Liver (tissue), 3 donors: ENCODE data around the gene NDFIP2.
A peak's percentile ranks its signal among the peaks of the same experiment; 100 is the strongest.

ENCODE experiments used
- FOXA1 ChIP-seq: IDR thresholded peaks from 2 replicates; pipeline ENCODE4 v1.6.1; 2016; ENCODE audit warnings: antibody characterized with exemption
- GABPA ChIP-seq, 2 donors: IDR thresholded peaks in 1 of 2; conservative IDR thresholded peaks in 1 of 2; 2 replicates each; pipeline ENCODE4 v1.6.1; 2016; ENCODE audit warnings: antibody characterized with exemption in 2 of 2, mild to moderate bottlenecking in 1 of 2, moderate library complexity in 1 of 2
- RXRA ChIP-seq, 2 donors: IDR thresholded peaks; 2 replicates each; pipeline ENCODE4 v1.6.1; 2017 to 2018; ENCODE audit warnings: antibody characterized with exemption in 2 of 2, mild to moderate bottlenecking in 1 of 2
- TAF1 ChIP-seq: conservative IDR thresholded peaks from 2 replicates; pipeline ENCODE4 v1.6.1; 2016; ENCODE audit warnings: antibody characterized with exemption, mild to moderate bottlenecking
- TF ChIP-seq, protein P1 (sequence below): fragments of 150-350 bp; IDR thresholded peaks from 2 replicates; pipeline ENCODE4 v1.5.1; 2017; ENCODE audit warnings: improper control_type of control experiment, low read depth, low read length; ENCODE audit not compliant: missing input control
- TF ChIP-seq, protein P2 (sequence below): IDR thresholded peaks from 2 replicates; pipeline ENCODE4 v1.6.1; 2016; ENCODE audit warnings: antibody characterized with exemption, mild to moderate bottlenecking
- donor health status: healthy.
- donor health status: healthy.

DNA sequence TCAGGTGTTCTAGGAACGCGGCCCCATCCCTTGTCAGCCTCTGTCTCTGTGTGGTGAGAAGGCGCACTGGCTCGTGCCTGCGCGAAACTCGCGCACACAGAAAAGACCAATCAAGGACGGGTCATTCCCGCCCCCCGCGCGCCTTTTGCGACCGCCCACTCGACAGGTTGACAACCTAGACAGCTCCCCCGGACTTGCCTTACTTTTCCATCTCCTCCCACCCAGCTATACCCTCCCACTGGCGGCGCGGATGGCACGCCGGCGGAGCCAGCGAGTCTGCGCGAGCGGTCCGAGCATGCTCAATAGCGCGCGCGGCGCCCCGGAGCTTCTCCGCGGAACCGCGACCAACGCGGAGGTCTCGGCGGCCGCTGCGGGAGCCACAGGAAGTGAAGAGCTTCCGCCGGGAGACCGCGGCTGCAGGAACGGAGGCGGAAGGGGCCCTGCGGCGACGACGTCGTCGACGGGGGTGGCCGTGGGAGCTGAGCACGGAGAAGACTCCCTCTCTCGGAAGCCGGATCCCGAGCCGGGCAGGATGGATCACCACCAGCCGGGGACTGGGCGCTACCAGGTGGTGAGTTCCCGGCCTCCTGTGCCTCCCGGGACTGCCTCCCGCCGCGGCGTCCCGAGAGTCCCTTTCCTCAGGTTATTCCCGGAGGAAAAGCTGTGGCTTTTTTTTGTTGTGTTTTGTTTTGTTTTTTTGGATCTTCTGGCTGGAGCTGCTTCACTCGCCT lies at the start of gene NDFIP2:
- TF ChIP-seq, protein P1, sequence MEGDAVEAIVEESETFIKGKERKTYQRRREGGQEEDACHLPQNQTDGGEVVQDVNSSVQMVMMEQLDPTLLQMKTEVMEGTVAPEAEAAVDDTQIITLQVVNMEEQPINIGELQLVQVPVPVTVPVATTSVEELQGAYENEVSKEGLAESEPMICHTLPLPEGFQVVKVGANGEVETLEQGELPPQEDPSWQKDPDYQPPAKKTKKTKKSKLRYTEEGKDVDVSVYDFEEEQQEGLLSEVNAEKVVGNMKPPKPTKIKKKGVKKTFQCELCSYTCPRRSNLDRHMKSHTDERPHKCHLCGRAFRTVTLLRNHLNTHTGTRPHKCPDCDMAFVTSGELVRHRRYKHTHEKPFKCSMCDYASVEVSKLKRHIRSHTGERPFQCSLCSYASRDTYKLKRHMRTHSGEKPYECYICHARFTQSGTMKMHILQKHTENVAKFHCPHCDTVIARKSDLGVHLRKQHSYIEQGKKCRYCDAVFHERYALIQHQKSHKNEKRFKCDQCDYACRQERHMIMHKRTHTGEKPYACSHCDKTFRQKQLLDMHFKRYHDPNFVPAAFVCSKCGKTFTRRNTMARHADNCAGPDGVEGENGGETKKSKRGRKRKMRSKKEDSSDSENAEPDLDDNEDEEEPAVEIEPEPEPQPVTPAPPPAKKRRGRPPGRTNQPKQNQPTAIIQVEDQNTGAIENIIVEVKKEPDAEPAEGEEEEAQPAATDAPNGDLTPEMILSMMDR = no peak
- TF ChIP-seq TAF1 (peak; percentile 83), GABPA (IDR thresholded peaks at IDR 0.05 in 1 of 2, conservative IDR thresholded peaks at IDR 0.05 in 1 of 2) (peak; percentile 7 to 83), FOXA1 (peak; percentile 53), RXRA (IDR thresholded peaks at IDR 0.05) (peak; percentile 39 to 49)
- TF ChIP-seq, protein P2, sequence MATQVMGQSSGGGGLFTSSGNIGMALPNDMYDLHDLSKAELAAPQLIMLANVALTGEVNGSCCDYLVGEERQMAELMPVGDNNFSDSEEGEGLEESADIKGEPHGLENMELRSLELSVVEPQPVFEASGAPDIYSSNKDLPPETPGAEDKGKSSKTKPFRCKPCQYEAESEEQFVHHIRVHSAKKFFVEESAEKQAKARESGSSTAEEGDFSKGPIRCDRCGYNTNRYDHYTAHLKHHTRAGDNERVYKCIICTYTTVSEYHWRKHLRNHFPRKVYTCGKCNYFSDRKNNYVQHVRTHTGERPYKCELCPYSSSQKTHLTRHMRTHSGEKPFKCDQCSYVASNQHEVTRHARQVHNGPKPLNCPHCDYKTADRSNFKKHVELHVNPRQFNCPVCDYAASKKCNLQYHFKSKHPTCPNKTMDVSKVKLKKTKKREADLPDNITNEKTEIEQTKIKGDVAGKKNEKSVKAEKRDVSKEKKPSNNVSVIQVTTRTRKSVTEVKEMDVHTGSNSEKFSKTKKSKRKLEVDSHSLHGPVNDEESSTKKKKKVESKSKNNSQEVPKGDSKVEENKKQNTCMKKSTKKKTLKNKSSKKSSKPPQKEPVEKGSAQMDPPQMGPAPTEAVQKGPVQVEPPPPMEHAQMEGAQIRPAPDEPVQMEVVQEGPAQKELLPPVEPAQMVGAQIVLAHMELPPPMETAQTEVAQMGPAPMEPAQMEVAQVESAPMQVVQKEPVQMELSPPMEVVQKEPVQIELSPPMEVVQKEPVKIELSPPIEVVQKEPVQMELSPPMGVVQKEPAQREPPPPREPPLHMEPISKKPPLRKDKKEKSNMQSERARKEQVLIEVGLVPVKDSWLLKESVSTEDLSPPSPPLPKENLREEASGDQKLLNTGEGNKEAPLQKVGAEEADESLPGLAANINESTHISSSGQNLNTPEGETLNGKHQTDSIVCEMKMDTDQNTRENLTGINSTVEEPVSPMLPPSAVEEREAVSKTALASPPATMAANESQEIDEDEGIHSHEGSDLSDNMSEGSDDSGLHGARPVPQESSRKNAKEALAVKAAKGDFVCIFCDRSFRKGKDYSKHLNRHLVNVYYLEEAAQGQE = peak; percentile 90
